Peyer's patch (tissue), 4 donors: ENCODE data around the gene ARMH1. TPM values are rescaled to one million over a fixed set of nuclear protein-coding genes. Genes with fewer than 3 reads are reported as not detected.

Experiments
- DNase-seq, 3 donors: peaks; one replicate each; pipeline ENCODE4 v3.0.0-alpha.2; 2017 to 2019
- H3K27ac ChIP-seq, 4 donors: fragments of 200-600 bp; sonication (generic); one replicate each; pipeline ENCODE4 v1.5.1; 2016 to 2019
- H3K27me3 ChIP-seq, 2 donors: fragments of 200-600 bp; sonication (generic); one replicate each; pipeline ENCODE4 v1.5.1; 2019
- H3K36me3 ChIP-seq, 3 donors: fragments of 200-600 bp; sonication (generic); one replicate each; pipeline ENCODE4 v1.5.1; 2016 to 2019
- H3K4me1 ChIP-seq, 4 donors: fragments of 200-600 bp; sonication (generic); one replicate each; pipeline ENCODE4 v1.5.1; 2016 to 2019
- H3K4me3 ChIP-seq, 4 donors: fragments of 200-600 bp; sonication (generic); 1 replicate in 3 of 4; 2 replicates in 1 of 4; pipeline ENCODE4 v1.5.1; 2016 to 2019; ENCODE audit warnings: mild to moderate bottlenecking in 1 of 4
- H3K9me3 ChIP-seq, 4 donors: fragments of 200-600 bp; sonication (generic); one replicate each; pipeline ENCODE4 v1.5.1; 2016 to 2019; ENCODE audit warnings: mild to moderate bottlenecking in 1 of 4
- CTCF ChIP-seq, 6 experiments: fragments of 450-650 bp in 4 of 6; fragments of 200-600 bp in 2 of 6; sonication (generic) in 1 of 6; IDR thresholded peaks; one replicate each; pipeline ENCODE4 v1.5.1; 2017 to 2019; ENCODE audit warnings: antibody characterized with exemption in 6 of 6, mild to moderate bottlenecking in 3 of 6, moderate library complexity in 1 of 6
- POLR2A ChIP-seq, 2 donors: fragments of 450-650 bp; IDR thresholded peaks; one replicate each; pipeline ENCODE4 v1.5.1; 2017; ENCODE audit warnings: antibody characterized with exemption in 2 of 2, mild to moderate bottlenecking in 2 of 2, moderate library complexity in 2 of 2
- total RNA-seq, 4 donors: library from RNA; depleted of rRNA; stranded (reverse); fragments of >200 nt; gene quantifications; one replicate each; pipeline ENCODE4 v1.1.0, GENCODE V29; 2016

ARMH1 gene
- total RNA-seq, 4 donors from 2014 or later, result 3.7 to 7.7 (median 4.8) TPM

GRCh38 chr1:44707959-44708831, 33.7 kb downstream of the ARMH1 start:
- Histone ChIP-seq H3K36me3 (no peaks in the 10 kb centered on the region), H3K9me3 (no peaks in the 10 kb centered on the region), H3K4me3 (peak overlapping the region in 1 of 4 donors; percentile 32), H3K27me3 (no peaks in the 10 kb centered on the region), H3K4me1 (peaks cover 0 to 11% (median 0%) of the 10 kb centered on the region in 4 donors), H3K27ac (no peak overlapping the region)
- peak in 1 of 3 donors; percentile 44 for DNase-seq
- no peak for TF ChIP-seq POLR2A (IDR thresholded peaks at IDR 0.05)
- peak; percentile 38 to 73 (median 66) for TF ChIP-seq CTCF (IDR thresholded peaks at IDR 0.05)

GRCh38 chr1:44713321-44713781, 38.8 kb downstream of the ARMH1 start:
- Histone ChIP-seq H3K27ac (peak overlapping the region in 3 of 4 donors; percentile 13 to 78 (median 60)), H3K9me3 (no peaks in the 10 kb centered on the region), H3K27me3 (no peaks in the 10 kb centered on the region), H3K4me3 (peak overlapping the region in 1 of 4 donors; percentile 8), H3K36me3 (no peaks in the 10 kb centered on the region), H3K4me1 (peaks cover 0 to 14% (median 5%) of the 10 kb centered on the region in 4 donors)
- no peak for TF ChIP-seq CTCF (IDR thresholded peaks at IDR 0.05)
- TF ChIP-seq POLR2A (IDR thresholded peaks at IDR 0.05), result no peak
- DNase-seq, result peak in 2 of 3 donors; percentile 50 to 72

GRCh38 chr1:44714532-44714931, 40.0 kb downstream of the ARMH1 start:
- peaks cover 0 to 10% (median 5%) of the 10 kb centered on the region in 4 donors for H3K4me1 ChIP-seq
- no peaks in the 10 kb centered on the region for H3K36me3 ChIP-seq
- no peaks in the 10 kb centered on the region for H3K27me3 ChIP-seq
- no peak for DNase-seq
- peak overlapping the region in 1 of 4 donors; percentile 55 for H3K27ac ChIP-seq
- H3K9me3 ChIP-seq, result no peaks in the 10 kb centered on the region
- TF ChIP-seq CTCF (IDR thresholded peaks at IDR 0.05) (no peak), POLR2A (IDR thresholded peaks at IDR 0.05) (no peak)
- H3K4me3 ChIP-seq, result no peak overlapping the region

- DNase-seq, result peak in 2 of 3 donors; percentile 76 to 86
- no peak for TF ChIP-seq POLR2A (IDR thresholded peaks at IDR 0.05)
- TF ChIP-seq CTCF (IDR thresholded peaks at IDR 0.05), result peak; percentile 79 to 96 (median 88)
- no peak overlapping the region for H3K4me3 ChIP-seq
- peak overlapping the region in 1 of 4 donors; percentile 55 for H3K27ac ChIP-seq
- no peaks in the 10 kb centered on the region for H3K36me3 ChIP-seq
- H3K9me3 ChIP-seq, result no peaks in the 10 kb centered on the region
- no peaks in the 10 kb centered on the region for H3K27me3 ChIP-seq
- peaks cover 0 to 10% (median 5%) of the 10 kb centered on the region in 4 donors for H3K4me1 ChIP-seq
These were observed 40.5 kb downstream of the ARMH1 start for GRCh38 chr1:44714944-44715571.

GRCh38 chr1:44717156-44717555, 42.6 kb downstream of the ARMH1 start:
- DNase-seq, result no peak
- peaks cover 0 to 12% (median 7%) of the 10 kb centered on the region in 4 donors for H3K4me1 ChIP-seq
- H3K4me3 ChIP-seq, result no peak overlapping the region
- H3K36me3 ChIP-seq, result no peaks in the 10 kb centered on the region
- no peaks in the 10 kb centered on the region for H3K9me3 ChIP-seq
- TF ChIP-seq CTCF (IDR thresholded peaks at IDR 0.05) (no peak), POLR2A (IDR thresholded peaks at IDR 0.05) (no peak)
- no peaks in the 10 kb centered on the region for H3K27me3 ChIP-seq
- H3K27ac ChIP-seq, result no peak overlapping the region
